PC-9 (cell line): ENCODE measurements around the gene RTP2. TPM values are rescaled to one million over a fixed set of nuclear protein-coding genes. Genes with fewer than 3 reads are reported as not detected.

ENCODE experiments used
- BruUV-seq: library from RNA; stranded (reverse); fragments of 400-500 nt; replicated peaks from 2 replicates; lab custom pipeline; 2021; lab: Mats Ljungman, UMichigan
- CTCF ChIA-PET: fragments of 300-600 bp; sonication (Branson Sonifier 250); formaldehyde crosslinking; loops from one replicate; lab custom pipeline; 2022; ENCODE audit warnings: antibody characterized with exemption; lab: Charles Lee
- POLR2A ChIA-PET: fragments of 300-600 bp; sonication (Branson Sonifier 250); formaldehyde crosslinking; loops from one replicate; lab custom pipeline; 2022; ENCODE audit warnings: antibody characterized with exemption; ENCODE audit not compliant: unreplicated experiment; lab: Charles Lee
- DNase-seq, 2 experiments: peaks; one replicate each; pipeline versions ENCODE4 v3.0.0 to v3.0.0-alpha.2; 2015 to 2022; ENCODE audit warnings: mixed read lengths in 1 of 2
- H2AFZ ChIP-seq: fragments of 200-600 bp; sonication (generic); 2 replicates; pipeline ENCODE4 v1.8.1; 2017; ENCODE audit warnings: antibody characterized with exemption
- H3F3A ChIP-seq: fragments of 200-600 bp; sonication (generic); 2 replicates; pipeline ENCODE4 v1.8.1; 2017; ENCODE audit warnings: antibody characterized with exemption, mild to moderate bottlenecking, low read depth; ENCODE audit not compliant: insufficient read depth
- H3K27ac ChIP-seq: fragments of 200-600 bp; sonication (generic); 2 replicates; pipeline ENCODE4 v1.6.1; 2016; ENCODE audit warnings: mixed run types
- H3K27me3 ChIP-seq: fragments of 200-600 bp; sonication (generic); 2 replicates; pipeline ENCODE4 v1.6.1; 2016; ENCODE audit warnings: low read depth, mixed run types; ENCODE audit not compliant: insufficient read depth
- H3K36me3 ChIP-seq: fragments of 200-600 bp; sonication (generic); 2 replicates; pipeline ENCODE4 v1.6.1; 2016; ENCODE audit warnings: low read depth, mixed run types
- H3K4me1 ChIP-seq: fragments of 200-600 bp; sonication (generic); replicated peaks from 2 replicates; pipeline ENCODE4 v1.6.1; 2016; ENCODE audit warnings: mixed run types; ENCODE audit not compliant: insufficient read depth
- H3K4me2 ChIP-seq: fragments of 200-600 bp; sonication (generic); 2 replicates; pipeline ENCODE4 v1.6.1; 2017; ENCODE audit warnings: mixed run types
- H3K4me3 ChIP-seq: fragments of 200-600 bp; sonication (generic); 2 replicates; pipeline ENCODE4 v1.6.1; 2016; ENCODE audit warnings: mixed run types
- H3K79me2 ChIP-seq: fragments of 200-600 bp; sonication (generic); 2 replicates; pipeline ENCODE4 v1.6.1; 2017; ENCODE audit warnings: low read depth, mixed run types
- H3K9me2 ChIP-seq: fragments of 200-600 bp; sonication (generic); 2 replicates; pipeline ENCODE4 v1.8.1; 2017; ENCODE audit warnings: mild to moderate bottlenecking; ENCODE audit not compliant: insufficient read depth
- H3K9me3 ChIP-seq: fragments of 200-600 bp; sonication (generic); 2 replicates; pipeline ENCODE4 v1.8.1; 2016; ENCODE audit warnings: low read depth; ENCODE audit not compliant: insufficient read depth
- H4K20me1 ChIP-seq: fragments of 200-600 bp; sonication (generic); 2 replicates; pipeline ENCODE4 v1.8.1; 2017; ENCODE audit not compliant: insufficient read depth
- EZH2 ChIP-seq: fragments of 200-600 bp; sonication (generic); IDR thresholded peaks from 2 replicates; pipeline ENCODE4 v1.8.0; 2017; ENCODE audit warnings: antibody characterized with exemption, low read depth
- intact Hi-C: fragments of 100-400 bp; cut with micrococcal nuclease; formaldehyde crosslinking; loops from one replicate; pipeline ENCODE4 v1.10.0; 2022; ENCODE audit not compliant: unreplicated experiment
- total RNA-seq: library from RNA; stranded (reverse); gene quantifications from 2 replicates; pipeline ENCODE4 v1.2.3, GENCODE V29; 2021
- TF ChIP-seq, protein P1 (sequence below): fragments of 200-600 bp; sonication (generic); conservative IDR thresholded peaks from 2 replicates; pipeline ENCODE4 v1.6.1; 2017; ENCODE audit warnings: mixed run types, antibody characterized with exemption, mild to moderate bottlenecking, moderate library complexity

RTP2 gene
- total RNA-seq, 1 experiment from 2014 or later, result not detected

DNA sequence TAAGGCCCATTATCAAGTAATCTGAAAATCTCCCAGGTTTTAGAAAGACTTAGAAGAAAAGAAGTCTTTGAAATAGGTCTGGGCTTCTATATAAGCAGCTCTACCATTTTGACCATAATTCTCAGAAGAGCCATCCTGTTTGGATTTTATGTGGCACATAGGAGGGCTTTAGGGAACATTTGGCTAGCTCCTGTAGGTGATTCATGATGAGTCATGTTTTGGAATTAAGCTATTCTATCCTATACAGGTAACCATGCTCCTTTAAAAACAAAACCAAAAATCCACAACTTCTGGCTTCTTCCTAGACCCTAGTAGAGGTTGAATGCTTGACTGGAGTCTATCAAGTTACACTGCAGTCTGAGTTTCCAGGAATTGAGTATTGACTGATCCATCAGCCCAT lies 41.1 kb downstream of the RTP2 start:
- no peaks in the 10 kb centered on the region for H3F3A ChIP-seq
- BruUV-seq, result no TSS peak
- ChIA-PET CTCF (no interaction called here), POLR2A (no interaction called here)
- intact Hi-C loops, result no loop called here
- H3K36me3 ChIP-seq, result no peaks in the 10 kb centered on the region
- no peak overlapping the region for H2AFZ ChIP-seq
- no peak for DNase-seq
- TF ChIP-seq EZH2, result no peak
- TF ChIP-seq, protein P1, sequence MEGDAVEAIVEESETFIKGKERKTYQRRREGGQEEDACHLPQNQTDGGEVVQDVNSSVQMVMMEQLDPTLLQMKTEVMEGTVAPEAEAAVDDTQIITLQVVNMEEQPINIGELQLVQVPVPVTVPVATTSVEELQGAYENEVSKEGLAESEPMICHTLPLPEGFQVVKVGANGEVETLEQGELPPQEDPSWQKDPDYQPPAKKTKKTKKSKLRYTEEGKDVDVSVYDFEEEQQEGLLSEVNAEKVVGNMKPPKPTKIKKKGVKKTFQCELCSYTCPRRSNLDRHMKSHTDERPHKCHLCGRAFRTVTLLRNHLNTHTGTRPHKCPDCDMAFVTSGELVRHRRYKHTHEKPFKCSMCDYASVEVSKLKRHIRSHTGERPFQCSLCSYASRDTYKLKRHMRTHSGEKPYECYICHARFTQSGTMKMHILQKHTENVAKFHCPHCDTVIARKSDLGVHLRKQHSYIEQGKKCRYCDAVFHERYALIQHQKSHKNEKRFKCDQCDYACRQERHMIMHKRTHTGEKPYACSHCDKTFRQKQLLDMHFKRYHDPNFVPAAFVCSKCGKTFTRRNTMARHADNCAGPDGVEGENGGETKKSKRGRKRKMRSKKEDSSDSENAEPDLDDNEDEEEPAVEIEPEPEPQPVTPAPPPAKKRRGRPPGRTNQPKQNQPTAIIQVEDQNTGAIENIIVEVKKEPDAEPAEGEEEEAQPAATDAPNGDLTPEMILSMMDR, result no peak
- no peak overlapping the region for H3K4me3 ChIP-seq
- no peaks in the 10 kb centered on the region for H4K20me1 ChIP-seq
- H3K79me2 ChIP-seq, result no peaks in the 10 kb centered on the region
- no peaks in the 10 kb centered on the region for H3K9me3 ChIP-seq
- H3K9me2 ChIP-seq, result 0 out of 2 replicates have a peak, but pooled peaks cover 4% of the 10 kb centered on the region
- H3K4me1 ChIP-seq, result no peaks in the 10 kb centered on the region
- peaks cover 60% of the 10 kb centered on the region for H3K27me3 ChIP-seq
- no peak overlapping the region for H3K4me2 ChIP-seq
- H3K27ac ChIP-seq, result no peak overlapping the region

GRCh38 chr3:187651282-187651681 lies 51.1 kb downstream of the RTP2 start:
- Histone ChIP-seq H3K4me1 (no peaks in the 10 kb centered on the region), H2AFZ (no peak overlapping the region), H3K79me2 (no peaks in the 10 kb centered on the region), H3F3A (no peaks in the 10 kb centered on the region), H3K36me3 (no peaks in the 10 kb centered on the region), H3K4me2 (no peak overlapping the region), H3K4me3 (no peak overlapping the region), H4K20me1 (no peaks in the 10 kb centered on the region), H3K27ac (no peak overlapping the region), H3K9me2 (no peaks in the 10 kb centered on the region), H3K9me3 (no peaks in the 10 kb centered on the region), H3K27me3 (peaks cover 63% of the 10 kb centered on the region)
- ChIA-PET CTCF (no interaction called here), POLR2A (no interaction called here)
- no TSS peak for BruUV-seq
- TF ChIP-seq EZH2, result no peak
- TF ChIP-seq, protein P1, result no peak
- intact Hi-C loops, result no loop called here
- DNase-seq, result no peak

Other genes with a start within 250 kb of the RTP2 start
- gene SST, start 32.2 kb downstream of the RTP2 start, total RNA-seq, result not detected in 2 replicates
- 37.1 and 42.2 TPM in 2 replicates for gene BCL6, start 42.9 kb upstream of the RTP2 start, total RNA-seq